HG03520 (cell line): ENCODE measurements around the gene NCAM2.
"Not testable (repeated sequence)": the region's sequence is repeated elsewhere in the genome, so short reads cannot be mapped to it uniquely, and the experiment has no call there.

Experiments
- ATAC-seq: cut with Tn5 transposase; IDR thresholded peaks from one replicate; pipeline ENCODE4 v1.9.1; 2021; ENCODE audit warnings: mild to moderate bottlenecking, moderate library complexity; ENCODE audit not compliant: unreplicated experiment

Gene NCAM2

GRCh38 chr21:21291883-21292569, 293.8 kb downstream of the NCAM2 start:
- no peak for ATAC-seq

GRCh38 chr21:21295303-21295702, 297.1 kb downstream of the NCAM2 start:
- ATAC-seq: no peak

- no peak for ATAC-seq
Measured at GRCh38 chr21:21297211-21297610, 299.0 kb downstream of the NCAM2 start.

GRCh38 chr21:21301013-21301412, 302.8 kb downstream of the NCAM2 start:
- ATAC-seq: no peak

GRCh38 chr21:21309510-21309909, 311.3 kb downstream of the NCAM2 start:
- no peak for ATAC-seq

- no peak for ATAC-seq
Measured at GRCh38 chr21:21324297-21324696, 326.1 kb downstream of the NCAM2 start.

GRCh38 chr21:21332492-21332891, 334.3 kb downstream of the NCAM2 start:
- ATAC-seq: no peak

- ATAC-seq: no peak
Measured at GRCh38 chr21:21341041-21341440, 342.8 kb downstream of the NCAM2 start.

GRCh38 chr21:21345296-21345695, 347.1 kb downstream of the NCAM2 start:
- no peak for ATAC-seq

- no peak for ATAC-seq
Measured at GRCh38 chr21:21345872-21346271, 347.7 kb downstream of the NCAM2 start.

- ATAC-seq: no peak
Measured at GRCh38 chr21:21366277-21366676, 368.1 kb downstream of the NCAM2 start.

- no peak for ATAC-seq
Measured at GRCh38 chr21:21367583-21367982, 369.4 kb downstream of the NCAM2 start.

- no peak for ATAC-seq
Measured at GRCh38 chr21:21373969-21374368, 375.8 kb downstream of the NCAM2 start.

- no peak for ATAC-seq
Measured at GRCh38 chr21:21383126-21383525, 384.9 kb downstream of the NCAM2 start.

- ATAC-seq: no peak
Measured at GRCh38 chr21:21384977-21385376, 386.8 kb downstream of the NCAM2 start.

- ATAC-seq: no peak
Measured at GRCh38 chr21:21385404-21385803, 387.2 kb downstream of the NCAM2 start.

GRCh38 chr21:21387916-21388315, 389.7 kb downstream of the NCAM2 start:
- no peak for ATAC-seq

GRCh38 chr21:21394064-21394463, 395.9 kb downstream of the NCAM2 start:
- ATAC-seq: no peak

- ATAC-seq: no peak
Measured at GRCh38 chr21:21396424-21396823, 398.2 kb downstream of the NCAM2 start.

- no peak for ATAC-seq
Measured at GRCh38 chr21:21397464-21397863, 399.3 kb downstream of the NCAM2 start.

- ATAC-seq: no peak
Measured at GRCh38 chr21:21401444-21401843, 403.2 kb downstream of the NCAM2 start.

- ATAC-seq: not testable (repeated sequence)
Measured at GRCh38 chr21:21402187-21402586, 404.0 kb downstream of the NCAM2 start.

- ATAC-seq: not testable (repeated sequence)
Measured at GRCh38 chr21:21404261-21404660, 406.1 kb downstream of the NCAM2 start.
